ENCODE measurements around the gene SEMA3B.

SEMA3B gene

DNA sequence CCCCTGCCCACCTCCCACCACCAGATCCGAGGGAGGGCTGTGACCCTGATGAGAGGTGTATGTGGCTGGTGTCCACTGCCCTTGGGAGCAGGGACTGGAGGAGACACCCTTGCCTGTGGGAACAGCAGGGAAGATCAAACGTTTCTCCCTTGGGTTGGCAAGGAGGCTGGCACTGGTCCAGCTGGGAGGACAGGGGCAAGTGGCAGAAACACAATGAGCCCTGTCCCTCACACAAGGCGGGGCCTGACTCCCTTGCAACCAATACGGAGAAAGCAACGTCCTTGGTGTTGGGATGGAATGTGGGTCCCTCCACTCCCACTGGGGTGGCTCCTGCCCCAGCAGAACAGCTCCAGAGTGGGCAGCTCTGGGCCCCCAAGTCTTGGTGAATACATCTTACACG lies 48.4 kb downstream of the SEMA3B start:
- DNase-seq (ENCODE audit: low read depth), result no peak

DNA sequence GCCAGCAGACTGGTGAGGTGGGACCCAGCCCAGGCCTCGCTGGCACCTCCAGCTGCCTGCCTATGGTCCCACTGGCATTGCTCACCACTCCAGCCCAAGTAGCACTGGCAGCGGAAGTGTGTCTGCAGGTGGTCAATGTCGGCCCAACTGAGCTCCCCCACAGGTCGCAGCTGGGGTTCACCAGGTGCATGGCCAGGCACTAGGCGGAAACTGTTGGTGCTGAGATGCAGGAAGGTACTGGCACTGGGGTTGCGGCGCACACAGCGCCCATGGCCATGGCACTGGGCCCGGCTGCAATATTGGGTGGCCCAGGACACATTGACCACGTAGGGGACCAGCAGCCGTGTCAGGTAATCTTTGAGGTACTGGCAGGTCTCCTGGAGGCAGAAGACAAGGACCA lies 49.2 kb downstream of the SEMA3B start:
- DNase-seq (ENCODE audit: low read depth), result no peak

- no peak for DNase-seq (ENCODE audit: low read depth)
These were observed 49.7 kb downstream of the SEMA3B start for GRCh38 chr3:50318615-50319014.

- no peak for DNase-seq (ENCODE audit: low read depth)
These were observed 50.4 kb downstream of the SEMA3B start for GRCh38 chr3:50319181-50319893.

- no peak for DNase-seq (ENCODE audit: low read depth)
These were observed 51.1 kb downstream of the SEMA3B start for GRCh38 chr3:50319894-50320625.

DNA sequence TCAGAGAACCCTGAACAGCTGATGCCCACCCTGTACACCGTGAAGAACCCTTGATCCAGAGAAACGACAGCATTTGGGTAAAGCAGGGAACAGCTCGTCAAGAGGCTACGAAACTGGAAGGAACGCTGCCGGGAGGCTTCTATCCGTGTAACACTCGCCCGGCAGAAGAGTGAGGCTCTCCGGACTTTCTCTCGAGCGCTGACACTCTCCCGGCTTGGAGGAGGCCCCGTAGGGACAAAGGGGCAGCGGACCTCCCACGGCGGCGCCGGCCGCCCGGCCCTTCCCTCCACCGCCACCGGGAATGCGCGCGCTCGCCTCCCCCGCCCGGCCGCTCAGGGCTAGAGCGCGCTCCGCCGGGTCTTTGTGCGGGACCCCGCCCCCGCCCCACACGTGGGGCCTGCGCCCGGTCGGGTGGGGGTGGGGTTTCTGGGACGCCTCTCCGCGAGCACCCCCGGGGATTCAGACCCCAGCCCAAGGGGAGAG lies 51.9 kb downstream of the SEMA3B start:
- DNase-seq (ENCODE audit: low read depth), result peak; percentile 46

- peak; percentile 72 for DNase-seq (ENCODE audit: low read depth)
These were observed 52.6 kb downstream of the SEMA3B start for GRCh38 chr3:50321336-50322114.

GRCh38 chr3:50322115-50322385 lies 53.1 kb downstream of the SEMA3B start:
- DNase-seq (ENCODE audit: low read depth), result no peak

DNA sequence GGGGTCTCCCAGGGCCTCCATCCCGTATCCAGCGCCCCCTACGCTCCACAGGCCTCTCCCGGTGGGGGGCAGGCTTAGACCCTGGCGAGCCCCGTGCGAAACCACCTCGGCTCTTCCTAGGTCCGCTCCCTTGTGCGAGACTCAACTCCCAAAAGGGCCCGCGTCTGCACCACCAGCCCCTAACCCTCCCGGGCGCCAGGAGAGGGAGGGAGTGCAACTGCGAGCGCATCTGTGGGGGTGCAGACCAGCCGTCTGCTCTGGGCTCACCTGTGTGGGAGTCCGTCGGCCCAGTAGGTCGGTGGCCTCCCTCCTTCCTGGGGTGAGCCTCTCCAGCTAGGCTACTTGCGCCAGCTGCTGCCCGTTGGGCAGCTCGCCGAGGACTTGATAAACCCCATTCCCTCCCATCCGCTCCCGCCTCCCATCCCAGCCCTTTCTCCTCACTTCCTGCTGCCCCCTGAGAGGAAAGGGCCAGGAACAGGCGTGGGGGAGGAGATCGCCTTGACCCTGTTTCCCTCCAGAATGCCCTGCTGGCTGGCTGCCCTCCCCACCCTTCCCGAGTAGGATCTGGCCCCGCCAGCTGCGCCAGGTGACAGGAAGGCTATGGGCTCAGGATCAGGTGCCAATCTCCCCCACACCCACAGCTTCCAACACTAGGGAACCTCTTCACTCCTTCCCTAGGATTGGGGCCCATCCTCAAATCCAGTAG lies 53.6 kb downstream of the SEMA3B start, which contains the start of gene HYAL2:
Gene HYAL2 (minus strand): TSS at position 360 of the 706 bp plus-strand sequence. CDS start 2,256 bp downstream, outside the sequence.
- no peak for DNase-seq (ENCODE audit: low read depth)

- DNase-seq (ENCODE audit: low read depth), result no peak
These were observed 54.2 kb downstream of the SEMA3B start for GRCh38 chr3:50323092-50323600.

DNA sequence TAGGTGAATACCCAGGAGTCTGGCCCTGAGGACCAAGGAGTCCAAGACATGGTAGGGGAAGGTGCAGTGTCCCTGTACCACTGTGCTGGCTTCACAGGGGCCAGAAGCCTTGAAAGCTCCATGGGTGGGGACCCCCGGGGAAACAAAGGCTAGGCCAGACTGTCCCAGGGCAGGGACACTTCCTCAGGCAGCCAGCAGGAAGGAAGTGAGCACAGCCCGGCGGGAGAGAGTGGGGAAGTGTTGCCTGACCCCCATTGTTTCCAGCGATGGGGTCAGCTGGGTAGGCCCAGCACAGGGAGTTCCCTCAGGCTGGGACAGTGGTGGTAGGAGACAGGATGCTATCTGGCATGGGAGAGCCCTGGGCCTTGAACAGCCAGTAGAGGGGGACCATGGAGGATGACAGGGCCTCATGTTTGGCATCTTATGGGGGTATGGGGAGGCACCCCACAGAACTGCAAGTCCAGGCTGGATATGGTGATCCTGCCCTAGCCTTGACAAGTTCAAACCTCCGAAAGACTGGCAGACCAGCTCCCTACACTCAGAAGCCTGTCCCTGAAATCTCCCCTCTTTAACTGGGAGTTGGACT lies 54.8 kb downstream of the SEMA3B start:
- no peak for DNase-seq (ENCODE audit: low read depth)

DNA sequence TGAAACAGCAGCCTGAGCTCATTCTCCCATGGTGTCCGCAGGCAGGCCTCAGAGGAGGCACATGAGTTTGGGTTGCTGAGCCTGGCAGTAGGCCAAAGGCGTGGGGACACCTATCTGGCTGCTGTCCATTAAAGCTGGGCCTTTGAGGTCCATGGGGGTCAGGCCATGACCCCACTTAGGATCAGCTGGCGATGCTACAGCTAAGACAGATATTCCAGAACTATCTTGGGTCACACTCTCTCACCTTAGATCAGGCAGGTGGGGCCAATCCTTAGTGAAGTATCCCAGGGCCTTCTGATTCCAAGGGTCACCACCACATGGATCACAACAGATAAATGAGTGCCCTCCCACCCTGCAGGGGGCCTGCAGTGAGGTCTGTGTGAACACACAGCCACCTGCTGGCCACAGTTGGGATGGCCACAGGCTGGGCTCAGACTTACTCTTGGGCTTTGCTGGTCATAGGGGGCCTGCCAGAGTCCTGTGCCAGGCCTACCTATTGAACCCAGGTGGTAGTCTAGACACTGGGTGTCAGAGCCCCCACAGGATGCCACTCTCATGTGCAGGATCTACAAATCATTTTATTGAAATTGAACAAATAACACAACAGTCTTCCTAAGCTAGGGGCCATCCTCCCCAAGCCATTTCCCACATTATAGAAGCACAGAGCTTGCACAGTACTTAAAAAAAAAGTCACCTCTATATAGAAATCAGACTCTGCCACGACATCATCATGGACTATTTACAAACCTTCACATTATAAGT lies 55.6 kb downstream of the SEMA3B start:
- DNase-seq (ENCODE audit: low read depth), result peak; percentile 50

DNA sequence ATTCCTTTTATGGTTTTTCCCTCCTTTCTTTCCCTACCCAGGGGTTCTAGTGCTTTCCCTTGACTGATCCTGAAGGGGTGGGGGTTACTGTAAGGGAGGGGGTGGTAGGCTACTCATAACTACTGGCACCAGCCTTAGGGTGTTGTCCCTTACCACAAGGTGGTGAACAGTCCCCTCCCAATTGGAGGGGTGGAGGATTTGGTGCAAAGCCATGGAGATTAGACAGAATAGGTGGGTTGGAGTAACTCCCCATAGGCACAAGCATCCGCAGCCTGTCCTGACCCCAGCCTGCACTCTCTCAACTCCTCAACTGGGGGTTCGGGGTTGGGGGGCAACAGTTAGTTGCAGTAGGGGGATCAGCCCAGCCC lies 56.1 kb downstream of the SEMA3B start:
- DNase-seq (ENCODE audit: low read depth), result no peak

GRCh38 chr3:50325497-50326181 lies 56.7 kb downstream of the SEMA3B start:
- no peak for DNase-seq (ENCODE audit: low read depth)

DNA sequence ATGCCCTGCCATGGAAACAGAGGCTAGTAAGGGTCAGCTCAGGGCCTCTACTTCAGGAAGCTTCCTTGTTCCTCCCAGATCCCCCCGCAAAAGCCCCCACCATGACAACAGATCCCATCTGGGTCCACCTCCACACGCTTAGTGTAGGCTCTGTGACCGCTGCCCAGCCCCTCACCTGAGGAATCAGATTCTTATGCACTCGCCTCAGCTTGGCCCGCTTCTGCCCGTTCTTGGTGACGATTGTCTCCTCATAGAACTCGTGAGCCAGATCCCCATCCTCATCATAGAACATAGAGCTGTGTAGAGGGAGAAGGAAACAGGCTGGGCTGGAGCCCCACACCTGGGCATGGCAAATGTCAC lies 57.2 kb downstream of the SEMA3B start:
- no peak for DNase-seq (ENCODE audit: low read depth)

DNA sequence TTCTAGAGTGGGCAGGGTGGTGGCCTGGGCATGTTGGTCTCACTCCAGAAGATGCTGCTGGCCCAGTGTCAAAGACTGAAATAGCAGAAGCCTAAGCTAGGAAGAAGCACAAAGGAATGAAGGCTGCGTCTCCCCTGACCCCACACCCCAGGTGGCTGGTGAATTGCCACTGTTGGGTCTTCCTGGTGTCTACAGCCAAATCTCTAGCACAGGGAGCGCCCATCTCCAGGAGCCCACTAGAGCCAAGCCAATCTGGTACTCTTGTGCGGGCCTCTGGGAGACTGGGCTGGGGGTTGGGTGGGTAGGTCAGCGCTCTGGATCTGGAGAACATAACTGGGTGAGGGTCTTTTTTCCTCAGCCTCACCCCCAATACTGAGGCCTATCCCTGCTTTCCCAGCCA lies 58.2 kb downstream of the SEMA3B start:
- no peak for DNase-seq (ENCODE audit: low read depth)
